K562 (cell line): ENCODE measurements around the gene GNPTAB. TPM values are rescaled to one million over a fixed set of nuclear protein-coding genes. Genes with fewer than 3 reads are reported as not detected.
A peak's percentile ranks its signal among the peaks of the same experiment; 100 is the strongest.

Source experiments
- HDAC2 ChIP-seq: fragments of 450-650 bp; IDR thresholded peaks from 2 replicates; pipeline ENCODE4 v1.6.1; 2016; ENCODE audit warnings: mild to moderate bottlenecking
- NR2C2 ChIP-seq, 2 experiments: fragments of 200-800 bp in 1 of 2; sonication (Bioruptor generic) in 1 of 2; sonication (generic) in 1 of 2; formaldehyde crosslinking in 1 of 2; IDR thresholded peaks; 2 replicates each; pipeline versions ENCODE4 v1.6.1 to v1.8.0; 2016 to 2022; ENCODE audit warnings: mild to moderate bottlenecking in 1 of 2, missing compliant biosample characterization in 1 of 2, missing genetic modification characterization in 1 of 2, missing genetic modification reagents in 1 of 2
- NR2F6 ChIP-seq: fragments of 450-650 bp; formaldehyde crosslinking; IDR thresholded peaks from 2 replicates; pipeline ENCODE4 v1.4.0; 2020; ENCODE audit warnings: mild to moderate bottlenecking
- NRF1 ChIP-seq, 2 experiments: fragments of 450-650 bp; IDR thresholded peaks in 1 of 2; conservative IDR thresholded peaks in 1 of 2; 2 replicates each; pipeline ENCODE4 v1.6.1; 2014; ENCODE audit warnings: mild to moderate bottlenecking in 2 of 2
- POLR3A ChIP-seq: IDR thresholded peaks from 2 replicates; pipeline ENCODE4 v1.6.1; 2011; ENCODE audit warnings: borderline replicate concordance, mild to moderate bottlenecking, moderate library complexity; ENCODE audit not compliant: insufficient read length, insufficient read depth; ENCODE audit errors: extremely low read depth
- RCOR1 ChIP-seq, 2 experiments: IDR thresholded peaks; 2 replicates each; pipeline ENCODE4 v1.6.1; 2012; ENCODE audit warnings: low read depth in 2 of 2, low read length in 2 of 2, borderline replicate concordance in 1 of 2, improper control_type of control experiment in 1 of 2
- SIN3B ChIP-seq: fragments of 450-650 bp; IDR thresholded peaks from 2 replicates; pipeline ENCODE4 v1.6.1; 2017; ENCODE audit warnings: low read depth, mild to moderate bottlenecking, moderate library complexity
- SMAD1 ChIP-seq: fragments of 150-350 bp; IDR thresholded peaks from 2 replicates; pipeline ENCODE4 v1.6.1; 2014; ENCODE audit warnings: low read length, low read depth; ENCODE audit not compliant: partially characterized antibody
- SOX6 ChIP-seq: fragments of 450-650 bp; IDR thresholded peaks from 2 replicates; pipeline ENCODE4 v1.6.1; 2014; ENCODE audit warnings: mild to moderate bottlenecking
- STAT5A ChIP-seq: IDR thresholded peaks from 2 replicates; pipeline ENCODE4 v1.6.1; 2012; ENCODE audit warnings: low read length, inconsistent platforms, borderline replicate concordance
- TBL1XR1 ChIP-seq, 2 experiments: IDR thresholded peaks; 2 replicates each; pipeline ENCODE4 v1.6.1; 2012; ENCODE audit warnings: improper control_type of control experiment in 2 of 2, low read length in 2 of 2, mild to moderate bottlenecking in 1 of 2
- ZBTB1 ChIP-seq: sonication (generic); formaldehyde crosslinking; IDR thresholded peaks from 2 replicates; pipeline ENCODE4 v1.8.1; 2023; ENCODE audit warnings: missing genetic modification reagents, low read depth, mild to moderate bottlenecking, borderline replicate concordance
- ZNF121 ChIP-seq: sonication (generic); formaldehyde crosslinking; conservative IDR thresholded peaks from 2 replicates; pipeline ENCODE4 v1.8.0; 2022; ENCODE audit warnings: missing genetic modification reagents
- polyA plus RNA-seq, 8 experiments: library from polyadenylated mRNA; depleted of rRNA in 4 of 8; stranded (reverse) in 5 of 8; unstranded in 3 of 8; fragments of >200 nt; fragmentation: Nextera tagmentation in 2 of 8; fragmentation: Illumina TruSeq in 1 of 8; extraction: Ambion mirVana in 2 of 8; extraction: Trizol in 1 of 8; gene quantifications; 2 replicates each; pipeline versions ENCODE4 v1.2.1 to v1.2.3, GENCODE V29; 2011 to 2014; ENCODE audit warnings: inconsistent platforms in 1 of 8, missing spikeins in 1 of 8
- total RNA-seq, 7 experiments: library from RNA; depleted of rRNA in 6 of 7; stranded (reverse); fragments of >200 nt in 6 of 7; fragmentation: Illumina TruSeq in 2 of 7; extraction: Trizol in 2 of 7; gene quantifications; 2 replicates each; pipeline versions ENCODE4 v1.2.1 to v1.2.3, GENCODE V29; 2011 to 2021; ENCODE audit warnings: low replicate concordance in 1 of 7
- TF ChIP-seq, protein P1 (sequence below), 2 experiments: fragments of 200-800 bp in 1 of 2; sonication (Bioruptor generic) in 1 of 2; sonication (generic) in 1 of 2; formaldehyde crosslinking in 1 of 2; IDR thresholded peaks in 1 of 2; conservative IDR thresholded peaks in 1 of 2; 2 replicates each; pipeline versions ENCODE4 v1.5.0 to v1.6.1; 2016 to 2020; ENCODE audit warnings: missing compliant biosample characterization in 1 of 2, missing genetic modification characterization in 1 of 2, missing genetic modification reagents in 1 of 2
- TF ChIP-seq, protein P2 (sequence below): fragments of 250-450 bp; sonication (Bioruptor Pico); IDR thresholded peaks from 2 replicates; pipeline ENCODE4 v1.5.0; 2021
- TF ChIP-seq, protein P3 (sequence below): sonication (generic); formaldehyde crosslinking; IDR thresholded peaks from 2 replicates; pipeline ENCODE4 v1.8.0; 2022; ENCODE audit warnings: mild to moderate bottlenecking, missing genetic modification reagents
- TF ChIP-seq, protein P4 (sequence below): sonication (generic); formaldehyde crosslinking; IDR thresholded peaks from 2 replicates; pipeline ENCODE4 v1.5.0; 2020; ENCODE audit warnings: missing genetic modification reagents

GNPTAB gene
- total and polyA plus RNA-seq, 9 of the 15 experiments (the other 6 are each of a cell fraction or from before 2014, with no cell fraction given): 5.9 to 23.2 (median 19.3) TPM

DNA sequence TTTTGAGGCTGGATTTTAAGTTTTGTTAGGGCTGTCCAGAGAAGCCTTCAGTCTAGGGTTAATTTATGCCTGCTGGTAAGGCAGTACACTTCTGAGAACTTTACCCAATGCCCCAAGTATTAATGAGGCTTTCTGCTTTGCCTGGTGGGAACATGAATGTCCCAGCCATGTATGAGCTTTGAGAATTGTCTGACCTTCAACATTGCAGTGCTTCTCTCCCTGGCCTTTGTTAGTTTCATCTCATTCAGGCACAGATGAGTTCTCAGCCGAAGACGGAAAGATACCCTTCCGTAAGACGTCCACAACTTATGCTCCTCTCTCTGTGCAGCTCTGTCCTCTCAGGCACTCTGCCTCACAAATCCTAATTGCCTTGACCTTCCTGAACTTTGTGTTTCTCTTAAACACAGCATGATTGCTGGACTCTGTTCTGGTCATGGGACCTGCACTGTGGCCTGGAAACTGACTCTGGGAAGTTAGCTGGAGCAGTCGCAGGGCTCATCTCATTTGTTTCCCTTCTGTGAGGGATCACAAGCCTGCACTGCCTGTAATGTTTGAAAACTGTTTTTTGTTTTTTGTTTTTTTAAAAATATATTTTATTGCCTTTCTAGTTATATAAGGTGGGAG, 117.6 kb downstream of the GNPTAB start (continued):
- TF ChIP-seq STAT5A (no peak), SIN3B (no peak), RCOR1 (IDR thresholded peaks at IDR 0.05; ENCODE audit: borderline replicate concordance in 1 of 2, low read depth in 2 of 2, low read length in 2 of 2) (peak in 1 of 2 experiments; percentile 21; a peak in 1 of 4 replicates), ZBTB1 (CRISPR knock-in tag) (no peak), SMAD1 (no peak), TBL1XR1 (IDR thresholded peaks at IDR 0.05; ENCODE audit: low read length in 2 of 2) (no peak), HDAC2 (no peak), NR2F6 (CRISPR knock-in tag) (no peak), NR2C2 (CRISPR knock-in tag; IDR thresholded peaks at IDR 0.05) (no peak), NR2C2 (tag; IDR thresholded peaks at IDR 0.05) (peak; percentile 35; the same call in 1 of the 2 replicates), NRF1 (conservative IDR thresholded peaks at IDR 0.05 in 1 of 2, IDR thresholded peaks at IDR 0.05 in 1 of 2) (peak; percentile 32 to 38; a peak in 2 of 4 replicates), SOX6 (no peak), POLR3A (no peak), ZNF121 (CRISPR knock-in tag) (no peak)
- TF ChIP-seq, protein P1, sequence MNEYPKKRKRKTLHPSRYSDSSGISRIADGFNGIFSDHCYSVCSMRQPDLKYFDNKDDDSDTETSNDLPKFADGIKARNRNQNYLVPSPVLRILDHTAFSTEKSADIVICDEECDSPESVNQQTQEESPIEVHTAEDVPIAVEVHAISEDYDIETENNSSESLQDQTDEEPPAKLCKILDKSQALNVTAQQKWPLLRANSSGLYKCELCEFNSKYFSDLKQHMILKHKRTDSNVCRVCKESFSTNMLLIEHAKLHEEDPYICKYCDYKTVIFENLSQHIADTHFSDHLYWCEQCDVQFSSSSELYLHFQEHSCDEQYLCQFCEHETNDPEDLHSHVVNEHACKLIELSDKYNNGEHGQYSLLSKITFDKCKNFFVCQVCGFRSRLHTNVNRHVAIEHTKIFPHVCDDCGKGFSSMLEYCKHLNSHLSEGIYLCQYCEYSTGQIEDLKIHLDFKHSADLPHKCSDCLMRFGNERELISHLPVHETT (CRISPR knock-in tag; conservative IDR thresholded peaks at IDR 0.05 in 1 of 2, IDR thresholded peaks at IDR 0.05 in 1 of 2): no peak
- TF ChIP-seq, protein P2, sequence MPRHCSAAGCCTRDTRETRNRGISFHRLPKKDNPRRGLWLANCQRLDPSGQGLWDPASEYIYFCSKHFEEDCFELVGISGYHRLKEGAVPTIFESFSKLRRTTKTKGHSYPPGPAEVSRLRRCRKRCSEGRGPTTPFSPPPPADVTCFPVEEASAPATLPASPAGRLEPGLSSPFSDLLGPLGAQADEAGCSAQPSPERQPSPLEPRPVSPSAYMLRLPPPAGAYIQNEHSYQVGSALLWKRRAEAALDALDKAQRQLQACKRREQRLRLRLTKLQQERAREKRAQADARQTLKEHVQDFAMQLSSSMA (CRISPR knock-in tag): no peak
- TF ChIP-seq, protein P3, sequence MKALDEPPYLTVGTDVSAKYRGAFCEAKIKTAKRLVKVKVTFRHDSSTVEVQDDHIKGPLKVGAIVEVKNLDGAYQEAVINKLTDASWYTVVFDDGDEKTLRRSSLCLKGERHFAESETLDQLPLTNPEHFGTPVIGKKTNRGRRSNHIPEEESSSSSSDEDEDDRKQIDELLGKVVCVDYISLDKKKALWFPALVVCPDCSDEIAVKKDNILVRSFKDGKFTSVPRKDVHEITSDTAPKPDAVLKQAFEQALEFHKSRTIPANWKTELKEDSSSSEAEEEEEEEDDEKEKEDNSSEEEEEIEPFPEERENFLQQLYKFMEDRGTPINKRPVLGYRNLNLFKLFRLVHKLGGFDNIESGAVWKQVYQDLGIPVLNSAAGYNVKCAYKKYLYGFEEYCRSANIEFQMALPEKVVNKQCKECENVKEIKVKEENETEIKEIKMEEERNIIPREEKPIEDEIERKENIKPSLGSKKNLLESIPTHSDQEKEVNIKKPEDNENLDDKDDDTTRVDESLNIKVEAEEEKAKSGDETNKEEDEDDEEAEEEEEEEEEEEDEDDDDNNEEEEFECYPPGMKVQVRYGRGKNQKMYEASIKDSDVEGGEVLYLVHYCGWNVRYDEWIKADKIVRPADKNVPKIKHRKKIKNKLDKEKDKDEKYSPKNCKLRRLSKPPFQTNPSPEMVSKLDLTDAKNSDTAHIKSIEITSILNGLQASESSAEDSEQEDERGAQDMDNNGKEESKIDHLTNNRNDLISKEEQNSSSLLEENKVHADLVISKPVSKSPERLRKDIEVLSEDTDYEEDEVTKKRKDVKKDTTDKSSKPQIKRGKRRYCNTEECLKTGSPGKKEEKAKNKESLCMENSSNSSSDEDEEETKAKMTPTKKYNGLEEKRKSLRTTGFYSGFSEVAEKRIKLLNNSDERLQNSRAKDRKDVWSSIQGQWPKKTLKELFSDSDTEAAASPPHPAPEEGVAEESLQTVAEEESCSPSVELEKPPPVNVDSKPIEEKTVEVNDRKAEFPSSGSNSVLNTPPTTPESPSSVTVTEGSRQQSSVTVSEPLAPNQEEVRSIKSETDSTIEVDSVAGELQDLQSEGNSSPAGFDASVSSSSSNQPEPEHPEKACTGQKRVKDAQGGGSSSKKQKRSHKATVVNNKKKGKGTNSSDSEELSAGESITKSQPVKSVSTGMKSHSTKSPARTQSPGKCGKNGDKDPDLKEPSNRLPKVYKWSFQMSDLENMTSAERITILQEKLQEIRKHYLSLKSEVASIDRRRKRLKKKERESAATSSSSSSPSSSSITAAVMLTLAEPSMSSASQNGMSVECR (CRISPR knock-in tag): no peak
- TF ChIP-seq, protein P4, sequence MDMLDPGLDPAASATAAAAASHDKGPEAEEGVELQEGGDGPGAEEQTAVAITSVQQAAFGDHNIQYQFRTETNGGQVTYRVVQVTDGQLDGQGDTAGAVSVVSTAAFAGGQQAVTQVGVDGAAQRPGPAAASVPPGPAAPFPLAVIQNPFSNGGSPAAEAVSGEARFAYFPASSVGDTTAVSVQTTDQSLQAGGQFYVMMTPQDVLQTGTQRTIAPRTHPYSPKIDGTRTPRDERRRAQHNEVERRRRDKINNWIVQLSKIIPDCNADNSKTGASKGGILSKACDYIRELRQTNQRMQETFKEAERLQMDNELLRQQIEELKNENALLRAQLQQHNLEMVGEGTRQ (CRISPR knock-in tag): no peak
